ENCODE results near the gene DHX40.
A peak's percentile ranks its signal among the peaks of the same experiment; 100 is the strongest.
"Not testable (repeated sequence)": the region's sequence is repeated elsewhere in the genome, so short reads cannot be mapped to it uniquely, and the experiment has no call there.

DHX40 gene

DNA sequence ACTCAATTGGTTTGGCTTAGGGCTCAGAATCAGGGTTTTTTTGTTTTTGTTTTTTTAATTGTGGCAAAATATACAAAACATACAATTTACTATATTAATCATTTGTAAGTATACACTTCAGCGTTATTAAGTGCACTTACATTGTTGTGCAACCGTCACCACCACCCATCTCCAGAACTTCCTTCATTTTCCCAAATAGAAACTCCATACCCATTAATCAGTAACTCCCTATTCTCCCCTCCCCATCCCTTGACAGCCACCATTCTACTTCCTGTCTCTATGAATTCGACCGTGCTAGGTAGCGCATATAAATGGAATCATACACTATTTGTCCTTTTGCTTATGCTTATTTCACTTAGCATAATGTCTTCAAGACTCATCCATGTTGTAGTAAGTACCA lies 45.2 kb upstream of the DHX40 start:
- H2AFZ ChIP-seq (ENCODE audit: low read depth, low read length): no peak overlapping the region
- no peaks in the 10 kb centered on the region for H4K20me1 ChIP-seq (ENCODE audit: insufficient read depth, low read length)
- H3K4me1 ChIP-seq (ENCODE audit: insufficient read depth, low read length): peaks cover 3% of the 10 kb centered on the region

DNA sequence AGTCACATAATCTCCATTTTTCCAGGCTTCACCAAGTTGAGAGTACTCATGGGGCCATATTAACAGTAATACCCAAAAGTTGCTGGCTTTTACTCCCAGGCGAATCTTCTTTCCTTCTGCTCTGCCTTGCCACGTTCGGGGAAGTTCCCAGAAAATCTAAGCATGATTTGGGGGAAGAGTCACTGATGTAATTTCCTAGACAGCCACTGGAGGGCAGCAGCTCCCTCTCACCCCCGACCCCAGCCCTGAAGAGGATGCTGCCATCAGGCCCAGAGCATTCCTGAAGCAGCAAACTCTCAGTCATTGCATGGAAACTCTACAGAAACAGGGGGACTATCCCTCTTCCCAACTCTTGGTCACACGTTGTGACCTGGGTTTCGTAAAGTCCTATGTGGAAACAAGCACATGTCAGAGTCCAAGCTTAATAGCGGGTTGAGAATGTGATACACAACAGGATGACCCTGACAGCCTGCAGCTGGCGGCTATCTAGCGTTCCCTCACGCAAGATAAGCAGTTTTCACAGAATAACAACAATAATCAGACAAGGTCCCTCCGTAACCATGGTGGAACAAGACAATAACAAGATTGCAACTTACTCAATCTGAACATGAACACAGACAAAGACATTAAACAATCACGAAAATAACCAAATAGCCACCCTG lies 43.8 kb upstream of the DHX40 start:
- ATAC-seq (ENCODE audit: insufficient read depth, low read depth): peak; percentile 86
- DNase-seq: peak; percentile 66
- Histone ChIP-seq H3K27me3 (ENCODE audit: insufficient read depth, low read length, poor library complexity) (peaks cover 4% of the 10 kb centered on the region), H3K9ac (ENCODE audit: low read depth, low read length) (no peak overlapping the region), H3K36me3 (ENCODE audit: insufficient read depth, low read length) (no peaks in the 10 kb centered on the region), H3K4me1 (ENCODE audit: insufficient read depth, low read length) (peaks cover 3% of the 10 kb centered on the region), H3K79me2 (ENCODE audit: insufficient read depth, low read length) (no peaks in the 10 kb centered on the region), H2AFZ (ENCODE audit: low read depth, low read length) (0 out of 2 replicates have a peak overlapping the region, but pooled peaks have one; percentile 22), H3K9me3 (ENCODE audit: insufficient read depth, low read length, severe bottlenecking) (no peaks in the 10 kb centered on the region), H4K20me1 (ENCODE audit: insufficient read depth, low read length) (no peaks in the 10 kb centered on the region), H3K4me3 (ENCODE audit: low read depth in 1 of 2, low read length in 2 of 2) (no peak overlapping the region), H3K27ac (ENCODE audit: low read length) (no peak overlapping the region), H3K4me2 (ENCODE audit: insufficient read depth, low read length) (peak overlapping the region; percentile 40; the same call in 1 of the 2 replicates)
- TF ChIP-seq, protein P1, sequence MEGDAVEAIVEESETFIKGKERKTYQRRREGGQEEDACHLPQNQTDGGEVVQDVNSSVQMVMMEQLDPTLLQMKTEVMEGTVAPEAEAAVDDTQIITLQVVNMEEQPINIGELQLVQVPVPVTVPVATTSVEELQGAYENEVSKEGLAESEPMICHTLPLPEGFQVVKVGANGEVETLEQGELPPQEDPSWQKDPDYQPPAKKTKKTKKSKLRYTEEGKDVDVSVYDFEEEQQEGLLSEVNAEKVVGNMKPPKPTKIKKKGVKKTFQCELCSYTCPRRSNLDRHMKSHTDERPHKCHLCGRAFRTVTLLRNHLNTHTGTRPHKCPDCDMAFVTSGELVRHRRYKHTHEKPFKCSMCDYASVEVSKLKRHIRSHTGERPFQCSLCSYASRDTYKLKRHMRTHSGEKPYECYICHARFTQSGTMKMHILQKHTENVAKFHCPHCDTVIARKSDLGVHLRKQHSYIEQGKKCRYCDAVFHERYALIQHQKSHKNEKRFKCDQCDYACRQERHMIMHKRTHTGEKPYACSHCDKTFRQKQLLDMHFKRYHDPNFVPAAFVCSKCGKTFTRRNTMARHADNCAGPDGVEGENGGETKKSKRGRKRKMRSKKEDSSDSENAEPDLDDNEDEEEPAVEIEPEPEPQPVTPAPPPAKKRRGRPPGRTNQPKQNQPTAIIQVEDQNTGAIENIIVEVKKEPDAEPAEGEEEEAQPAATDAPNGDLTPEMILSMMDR (IDR thresholded peaks at IDR 0.05; ENCODE audit: borderline replicate concordance, extremely low read depth, low read length, poor library complexity, severe bottlenecking): peak; percentile 88
- no peak for TF ChIP-seq EZH2 (IDR thresholded peaks at IDR 0.05; ENCODE audit: borderline replicate concordance, low read depth, low read length, severe bottlenecking)

More for the DNA sequence above, 45.2 kb upstream of the DHX40 start:
- no peak for ATAC-seq (ENCODE audit: insufficient read depth, low read depth)
- Histone ChIP-seq H3K4me3 (ENCODE audit: low read depth in 1 of 2, low read length in 2 of 2) (no peak overlapping the region), H3K27ac (ENCODE audit: low read length) (no peak overlapping the region), H3K9ac (ENCODE audit: low read depth, low read length) (no peak overlapping the region), H3K9me3 (ENCODE audit: insufficient read depth, low read length, severe bottlenecking) (no peaks in the 10 kb centered on the region), H3K27me3 (ENCODE audit: insufficient read depth, low read length, poor library complexity) (peaks cover under 1% of the 10 kb centered on the region), H3K4me2 (ENCODE audit: insufficient read depth, low read length) (no peak overlapping the region), H3K36me3 (ENCODE audit: insufficient read depth, low read length) (no peaks in the 10 kb centered on the region), H3K79me2 (ENCODE audit: insufficient read depth, low read length) (no peaks in the 10 kb centered on the region)
- no peak for DNase-seq
- TF ChIP-seq, protein P1 (IDR thresholded peaks at IDR 0.05; ENCODE audit: borderline replicate concordance, extremely low read depth, low read length, poor library complexity, severe bottlenecking): no peak

DNA sequence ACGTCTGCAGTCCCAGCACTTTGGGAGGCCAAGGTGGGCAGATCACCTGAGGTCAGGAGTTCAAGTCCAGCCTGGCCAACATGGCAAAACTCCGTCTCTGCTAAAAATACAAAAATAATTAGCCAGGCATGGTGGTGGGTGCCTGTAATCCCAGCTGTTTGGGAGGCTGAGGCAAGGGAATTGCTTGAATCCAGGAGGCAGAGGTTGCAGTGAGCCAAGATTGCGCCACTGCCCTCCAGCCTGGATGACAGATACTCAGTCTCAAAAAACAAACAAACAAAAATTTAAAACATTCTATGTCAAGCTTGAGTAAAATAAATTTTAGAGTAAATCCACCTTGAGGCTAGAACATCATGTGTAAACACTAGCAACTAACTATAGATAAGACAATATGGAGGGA lies 40.5 kb upstream of the DHX40 start:
- not testable (repeated sequence) for H3K27ac ChIP-seq (ENCODE audit: low read length); H3K27me3 ChIP-seq (ENCODE audit: insufficient read depth, low read length, poor library complexity); H3K9ac ChIP-seq (ENCODE audit: low read depth, low read length); H3K9me3 ChIP-seq (ENCODE audit: insufficient read depth, low read length, severe bottlenecking); H3K4me3 ChIP-seq (ENCODE audit: low read depth in 1 of 2, low read length in 2 of 2); ATAC-seq (ENCODE audit: insufficient read depth, low read depth); H4K20me1 ChIP-seq (ENCODE audit: insufficient read depth, low read length); H3K4me2 ChIP-seq (ENCODE audit: insufficient read depth, low read length); DNase-seq; H3K79me2 ChIP-seq (ENCODE audit: insufficient read depth, low read length); H3K36me3 ChIP-seq (ENCODE audit: insufficient read depth, low read length); H2AFZ ChIP-seq (ENCODE audit: low read depth, low read length); H3K4me1 ChIP-seq (ENCODE audit: insufficient read depth, low read length)

DNA sequence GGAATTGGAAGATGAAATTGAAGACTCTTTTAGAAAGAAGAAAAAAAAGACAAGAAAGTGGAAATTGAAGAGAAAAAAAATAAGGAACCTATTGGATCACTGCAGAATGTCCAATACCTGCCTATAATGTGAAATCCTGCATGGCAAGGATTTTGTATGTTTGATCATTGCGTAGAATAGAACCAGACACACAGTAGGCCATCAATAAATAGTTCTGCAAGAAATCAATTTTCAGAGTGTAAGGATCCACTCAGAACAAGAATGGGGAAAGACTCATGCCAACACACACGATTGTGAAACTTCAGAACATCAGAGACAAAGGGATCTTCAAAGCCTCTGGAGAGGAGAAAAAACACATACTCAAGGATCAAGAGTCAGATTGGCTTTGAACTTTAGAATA lies 39.7 kb upstream of the DHX40 start:
- H3K27ac ChIP-seq (ENCODE audit: low read length): no peak overlapping the region
- no peak for DNase-seq
- no peak for ATAC-seq (ENCODE audit: insufficient read depth, low read depth)
- H2AFZ ChIP-seq (ENCODE audit: low read depth, low read length): no peak overlapping the region
- TF ChIP-seq, protein P1 (IDR thresholded peaks at IDR 0.05; ENCODE audit: borderline replicate concordance, extremely low read depth, low read length, poor library complexity, severe bottlenecking): no peak
- no peak for TF ChIP-seq EZH2 (IDR thresholded peaks at IDR 0.05; ENCODE audit: borderline replicate concordance, low read depth, low read length, severe bottlenecking)
- H3K27me3 ChIP-seq (ENCODE audit: insufficient read depth, low read length, poor library complexity): peaks cover 7% of the 10 kb centered on the region
- H4K20me1 ChIP-seq (ENCODE audit: insufficient read depth, low read length): no peaks in the 10 kb centered on the region
- no peaks in the 10 kb centered on the region for H3K9me3 ChIP-seq (ENCODE audit: insufficient read depth, low read length, severe bottlenecking)
- peaks cover 3% of the 10 kb centered on the region for H3K4me1 ChIP-seq (ENCODE audit: insufficient read depth, low read length)
- H3K4me3 ChIP-seq (ENCODE audit: low read depth in 1 of 2, low read length in 2 of 2): no peak overlapping the region
- no peaks in the 10 kb centered on the region for H3K36me3 ChIP-seq (ENCODE audit: insufficient read depth, low read length)
- no peak overlapping the region for H3K4me2 ChIP-seq (ENCODE audit: insufficient read depth, low read length)
- no peak overlapping the region for H3K9ac ChIP-seq (ENCODE audit: low read depth, low read length)
- no peaks in the 10 kb centered on the region for H3K79me2 ChIP-seq (ENCODE audit: insufficient read depth, low read length)
